HG02870 (cell line): ENCODE results near the gene S100PBP.
"Not testable (repeated sequence)": the region's sequence is repeated elsewhere in the genome, so short reads cannot be mapped to it uniquely, and the experiment has no call there.

Experiments used
- ATAC-seq: cut with Tn5 transposase; IDR thresholded peaks from one replicate; pipeline ENCODE4 v1.9.1; 2021; ENCODE audit warnings: mild to moderate bottlenecking, moderate library complexity; ENCODE audit not compliant: unreplicated experiment

S100PBP gene

GRCh38 chr1:32784817-32785216 lies 32.6 kb upstream of the S100PBP start:
- ATAC-seq = no peak

GRCh38 chr1:32786856-32787255 lies 30.6 kb upstream of the S100PBP start:
- ATAC-seq = no peak

- not testable (repeated sequence) for ATAC-seq
Measured at GRCh38 chr1:32789356-32789755, 28.1 kb upstream of the S100PBP start.

DNA sequence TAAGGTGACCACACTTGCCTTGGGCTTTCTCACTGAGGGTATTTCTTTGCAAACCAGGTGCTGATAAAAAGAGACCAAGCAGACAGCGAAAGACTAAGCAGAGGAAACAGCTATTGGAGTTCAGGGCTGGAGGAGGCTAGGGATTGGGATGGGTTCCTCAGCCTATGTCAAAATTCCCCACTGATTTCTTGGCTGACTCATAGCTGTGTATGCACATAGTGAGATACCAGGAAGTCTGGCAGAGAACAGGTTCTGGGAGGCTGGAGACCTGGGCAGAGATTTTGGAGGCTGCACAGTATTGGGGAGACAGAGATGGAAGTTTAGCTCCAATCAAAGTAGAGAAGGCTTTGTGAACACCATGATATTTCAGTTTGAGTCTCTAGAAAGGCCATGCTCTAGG lies 25.6 kb upstream of the S100PBP start:
- no peak for ATAC-seq

DNA sequence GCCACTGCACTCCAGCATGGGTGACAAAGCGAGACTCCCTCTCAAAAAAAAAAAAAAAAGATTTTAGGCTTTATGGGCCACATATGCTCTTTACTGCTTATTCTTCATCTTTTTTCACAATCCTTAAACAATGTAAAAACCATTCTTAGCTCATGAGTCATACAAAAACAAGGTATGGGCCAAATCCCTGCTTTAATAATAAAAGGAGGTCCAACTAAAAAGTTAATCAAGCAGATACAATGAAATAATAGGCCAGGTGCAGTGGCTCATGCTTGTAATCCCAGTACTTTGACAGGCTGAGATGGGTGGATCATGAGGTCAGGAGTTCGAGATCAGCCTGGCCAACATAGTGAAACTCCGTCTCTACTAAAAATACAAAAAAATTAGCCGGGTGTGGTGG lies 21.7 kb upstream of the S100PBP start:
- ATAC-seq = not testable (repeated sequence)

DNA sequence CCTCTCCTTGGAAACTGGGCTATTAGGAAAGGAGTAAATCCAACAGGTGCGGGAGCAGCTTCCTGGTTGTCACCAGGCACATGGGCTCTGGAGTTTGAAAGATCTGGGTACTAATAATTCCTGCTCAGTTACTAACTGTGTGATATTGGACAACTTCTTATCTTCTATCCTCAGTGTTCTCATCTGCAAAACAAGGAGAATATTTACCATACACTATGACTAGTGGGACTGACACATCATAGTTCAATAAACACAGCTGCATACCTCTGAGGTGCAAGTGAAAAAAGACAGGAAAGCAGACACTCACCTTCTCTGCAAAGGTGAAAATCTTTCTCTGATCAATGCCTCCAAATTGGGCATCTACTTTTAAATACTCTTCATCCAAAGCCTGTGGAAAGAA lies 20.0 kb upstream of the S100PBP start:
- ATAC-seq = no peak

DNA sequence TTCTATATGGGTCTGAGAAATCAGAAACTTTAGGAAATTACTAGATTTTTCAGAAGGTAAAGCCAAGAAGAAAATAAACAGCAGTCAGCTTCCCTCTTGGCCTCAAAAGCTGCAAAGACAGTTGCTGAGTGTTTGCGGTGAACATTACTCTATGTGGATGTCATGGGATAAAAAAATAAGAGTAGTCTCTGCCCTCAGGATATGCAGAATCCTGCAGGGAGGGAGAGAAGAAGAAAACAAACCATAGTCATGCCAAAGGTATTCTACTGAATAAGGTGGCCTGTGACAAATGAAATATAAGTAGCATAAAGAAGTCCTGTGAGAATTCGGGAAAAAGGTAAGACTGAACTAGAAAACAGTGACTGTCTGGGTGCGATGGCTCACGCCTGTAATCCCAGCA lies 19.3 kb upstream of the S100PBP start:
- ATAC-seq = no peak

DNA sequence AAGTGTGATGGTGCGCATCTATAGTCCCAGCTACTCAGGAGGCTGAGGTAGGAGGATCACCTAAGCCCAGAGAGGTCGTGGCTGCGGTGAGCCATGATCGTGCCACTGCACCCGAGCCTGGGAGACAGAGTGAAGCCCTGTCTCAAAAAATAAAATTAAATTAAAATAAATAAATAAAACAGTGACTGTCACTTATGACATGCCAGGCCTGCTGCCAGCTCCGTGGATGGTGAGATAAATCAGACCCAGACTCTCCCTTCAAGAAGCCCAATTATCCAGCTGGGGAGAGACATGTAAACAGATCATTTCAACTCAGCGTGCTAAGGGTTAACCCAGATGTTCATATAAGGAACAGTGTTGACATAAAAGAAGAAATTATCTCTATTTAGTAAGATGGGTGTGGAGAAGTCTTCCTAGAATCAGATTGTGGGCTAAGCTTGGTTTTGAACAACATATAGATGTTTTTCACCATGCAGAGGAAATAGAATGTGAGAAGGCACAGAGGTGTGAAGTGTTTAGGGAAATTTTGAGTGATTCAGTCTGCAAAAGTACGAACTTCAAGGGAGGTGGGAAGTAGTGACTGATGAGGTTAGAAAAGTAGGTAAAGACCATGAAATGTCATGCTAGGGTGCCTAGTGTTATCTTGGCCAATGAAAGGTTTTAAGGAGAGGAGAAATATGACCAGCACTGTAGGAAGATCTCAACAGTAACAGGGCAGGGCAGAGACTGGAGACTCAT lies 18.6 kb upstream of the S100PBP start:
- no peak for ATAC-seq

- ATAC-seq = no peak
Measured at GRCh38 chr1:32801096-32801715, 16.2 kb upstream of the S100PBP start.

- not testable (repeated sequence) for ATAC-seq
Measured at GRCh38 chr1:32804460-32804859, 13.0 kb upstream of the S100PBP start.

DNA sequence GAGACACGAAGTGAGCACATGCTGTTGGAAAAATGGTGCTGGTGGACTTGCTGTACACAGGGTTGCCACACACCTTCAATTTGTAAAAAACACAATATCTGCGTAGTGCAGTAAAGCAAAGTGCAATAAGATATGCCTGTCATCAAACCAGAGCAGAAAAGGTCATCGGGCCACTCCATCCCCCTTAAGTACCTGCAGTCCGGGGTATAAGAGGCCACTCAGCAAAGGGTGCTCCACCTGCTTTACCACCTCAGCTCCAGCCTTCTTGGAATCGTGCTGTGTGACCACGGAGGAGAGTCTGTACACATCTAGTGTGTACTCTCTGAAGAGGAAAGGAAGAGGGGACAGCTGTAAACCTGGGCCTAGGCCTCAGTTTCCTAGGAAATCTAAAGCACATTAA lies 11.2 kb upstream of the S100PBP start:
- ATAC-seq = no peak

- ATAC-seq = no peak
Measured at GRCh38 chr1:32806910-32807523, 10.4 kb upstream of the S100PBP start.

DNA sequence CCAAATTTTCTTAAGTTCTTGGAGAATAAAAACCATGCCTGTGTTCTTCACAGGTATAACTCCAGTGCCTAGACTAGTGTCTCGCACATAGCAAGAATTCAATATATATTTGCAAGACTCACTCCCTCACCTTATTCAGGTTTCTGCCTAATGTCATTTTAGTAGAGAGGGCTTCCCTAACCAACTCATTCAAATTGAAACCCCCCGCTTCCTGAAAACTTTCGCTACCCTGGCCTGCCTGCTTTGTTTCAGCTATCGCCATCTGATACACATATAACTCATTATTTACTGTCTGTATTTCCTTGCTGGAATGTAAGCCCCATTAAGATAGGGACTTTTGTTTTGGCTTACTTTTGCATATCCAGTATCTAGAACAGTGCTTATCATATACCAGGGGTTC lies 8.9 kb upstream of the S100PBP start:
- no peak for ATAC-seq

GRCh38 chr1:32810358-32810757 lies 7.1 kb upstream of the S100PBP start:
- ATAC-seq = no peak

DNA sequence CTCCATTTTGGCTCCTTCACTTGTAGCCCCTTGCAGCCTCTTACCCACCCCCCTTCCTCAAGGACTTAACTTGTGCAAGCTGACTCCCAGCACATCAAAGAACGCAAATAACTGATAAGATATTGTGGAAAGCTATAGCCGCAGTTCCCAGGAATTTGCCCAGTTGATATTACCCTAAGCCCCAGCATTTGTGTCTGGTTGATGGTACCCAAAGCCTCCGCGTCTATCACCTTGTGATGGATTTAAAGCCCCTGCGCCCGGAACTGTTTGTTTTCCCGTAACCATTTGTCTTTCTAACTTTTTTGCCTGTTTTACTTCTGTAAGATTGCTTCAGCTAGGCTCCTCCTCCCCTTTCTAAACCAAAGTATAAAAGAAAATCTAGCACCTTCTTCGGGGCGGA lies 6.2 kb upstream of the S100PBP start:
- no peak for ATAC-seq

- ATAC-seq = no peak
Measured at GRCh38 chr1:32811917-32812316, 5.5 kb upstream of the S100PBP start.

DNA sequence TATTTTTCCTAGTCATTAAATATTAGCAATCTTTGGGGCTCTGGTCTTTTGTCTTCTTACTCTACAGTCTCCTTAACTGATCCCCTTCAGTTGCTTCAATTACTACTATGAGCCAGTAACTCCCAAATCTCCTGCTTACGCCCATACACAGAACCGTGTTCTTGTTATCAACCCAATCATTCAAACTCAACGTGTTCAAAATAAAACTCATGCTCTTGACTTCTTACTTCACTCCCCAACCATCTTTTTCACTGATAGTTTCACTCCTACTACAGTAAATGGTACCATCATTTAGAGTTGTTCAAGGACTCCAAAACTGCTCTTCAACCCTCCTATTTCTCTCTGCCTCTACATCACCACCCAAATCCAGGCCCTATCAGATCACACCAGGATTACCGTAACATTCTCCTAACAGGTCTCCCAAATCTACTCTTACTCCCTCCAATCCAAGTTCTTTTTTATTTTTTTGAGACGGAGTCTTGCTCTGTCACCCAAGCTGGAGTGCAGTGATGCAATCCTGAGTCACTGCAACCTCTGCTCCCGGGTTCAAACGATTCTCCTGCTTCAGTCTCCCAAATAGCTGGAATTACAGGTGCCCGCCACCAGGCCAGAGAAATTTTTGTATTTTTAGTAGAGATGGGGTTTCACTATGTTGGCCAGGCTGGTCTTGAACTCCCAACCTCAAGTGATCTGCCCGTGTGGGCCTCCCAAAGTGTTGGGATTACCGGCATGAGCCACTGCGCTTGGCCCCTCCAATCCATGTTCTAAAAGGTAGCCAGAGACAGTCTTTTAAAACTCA lies 3.3 kb upstream of the S100PBP start:
- ATAC-seq = no peak

GRCh38 chr1:32816676-32817158 lies 736 bp upstream of the S100PBP start:
- ATAC-seq = peak; percentile 8

GRCh38 chr1:32817815-32818786 lies 648 bp downstream of the S100PBP start:
- ATAC-seq = peak; percentile 11
